ENCODE data around the gene SDCCAG8.

DNA sequence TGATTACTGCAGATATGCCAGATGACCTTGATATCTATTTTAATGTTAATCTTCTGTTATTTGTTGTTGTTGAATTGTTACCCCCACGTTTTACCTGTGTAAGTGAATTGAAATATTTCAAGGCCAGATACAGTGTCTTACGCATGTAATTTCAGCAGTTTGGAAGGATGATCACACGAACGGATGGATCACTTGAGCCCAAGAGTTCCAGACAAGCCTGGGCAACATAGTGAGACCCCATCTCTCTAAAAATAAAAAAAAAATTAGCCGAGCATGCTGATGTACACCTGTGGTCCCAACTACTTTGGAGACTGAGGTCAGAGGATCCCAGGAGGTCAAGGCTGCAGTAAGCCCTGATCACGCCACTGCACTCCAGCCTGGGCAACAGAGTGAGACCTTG, 32.2 kb downstream of the SDCCAG8 start:
- TF ChIP-seq, protein P1, sequence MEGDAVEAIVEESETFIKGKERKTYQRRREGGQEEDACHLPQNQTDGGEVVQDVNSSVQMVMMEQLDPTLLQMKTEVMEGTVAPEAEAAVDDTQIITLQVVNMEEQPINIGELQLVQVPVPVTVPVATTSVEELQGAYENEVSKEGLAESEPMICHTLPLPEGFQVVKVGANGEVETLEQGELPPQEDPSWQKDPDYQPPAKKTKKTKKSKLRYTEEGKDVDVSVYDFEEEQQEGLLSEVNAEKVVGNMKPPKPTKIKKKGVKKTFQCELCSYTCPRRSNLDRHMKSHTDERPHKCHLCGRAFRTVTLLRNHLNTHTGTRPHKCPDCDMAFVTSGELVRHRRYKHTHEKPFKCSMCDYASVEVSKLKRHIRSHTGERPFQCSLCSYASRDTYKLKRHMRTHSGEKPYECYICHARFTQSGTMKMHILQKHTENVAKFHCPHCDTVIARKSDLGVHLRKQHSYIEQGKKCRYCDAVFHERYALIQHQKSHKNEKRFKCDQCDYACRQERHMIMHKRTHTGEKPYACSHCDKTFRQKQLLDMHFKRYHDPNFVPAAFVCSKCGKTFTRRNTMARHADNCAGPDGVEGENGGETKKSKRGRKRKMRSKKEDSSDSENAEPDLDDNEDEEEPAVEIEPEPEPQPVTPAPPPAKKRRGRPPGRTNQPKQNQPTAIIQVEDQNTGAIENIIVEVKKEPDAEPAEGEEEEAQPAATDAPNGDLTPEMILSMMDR (IDR thresholded peaks at IDR 0.05) = no peak
- TF ChIP-seq POLR2A (IDR thresholded peaks at IDR 0.05) = no peak
